Ishikawa (cell line): ENCODE results near the gene ONECUT1.

Source experiments
- CEBPB ChIP-seq: IDR thresholded peaks from 2 replicates; pipeline ENCODE4 v1.6.1; 2012
- CREB1 ChIP-seq: IDR thresholded peaks from 2 replicates; pipeline ENCODE4 v1.6.1; 2012; ENCODE audit warnings: low read depth
- EGR1 ChIP-seq: IDR thresholded peaks from 2 replicates; pipeline ENCODE4 v1.6.1; 2012
- EP300 ChIP-seq: IDR thresholded peaks from 2 replicates; pipeline ENCODE4 v1.6.1; 2012; ENCODE audit warnings: borderline replicate concordance
- FOXM1 ChIP-seq: IDR thresholded peaks from 2 replicates; pipeline ENCODE4 v1.6.1; 2012; ENCODE audit warnings: low read depth, borderline replicate concordance
- MAX ChIP-seq: IDR thresholded peaks from 2 replicates; pipeline ENCODE4 v1.6.1; 2012
- NFIC ChIP-seq: IDR thresholded peaks from 2 replicates; pipeline ENCODE4 v1.6.1; 2012
- RAD21 ChIP-seq: IDR thresholded peaks from 2 replicates; pipeline ENCODE4 v1.6.1; 2012; ENCODE audit warnings: low read depth
- REST ChIP-seq: IDR thresholded peaks from 2 replicates; pipeline ENCODE4 v1.6.1; 2012; ENCODE audit warnings: low read depth, mild to moderate bottlenecking
- TAF1 ChIP-seq: IDR thresholded peaks from 2 replicates; pipeline ENCODE4 v1.6.1; 2012; ENCODE audit warnings: low read depth, mild to moderate bottlenecking
- TCF12 ChIP-seq: IDR thresholded peaks from 2 replicates; pipeline ENCODE4 v1.6.1; 2012; ENCODE audit warnings: low read depth
- TEAD4 ChIP-seq: IDR thresholded peaks from 2 replicates; pipeline ENCODE4 v1.6.1; 2012
- USF1 ChIP-seq: IDR thresholded peaks from 2 replicates; pipeline ENCODE4 v1.6.1; 2012
- YY1 ChIP-seq: IDR thresholded peaks from 2 replicates; pipeline ENCODE4 v1.6.1; 2012; ENCODE audit warnings: low read depth
- ZBTB7A ChIP-seq: IDR thresholded peaks from 2 replicates; pipeline ENCODE4 v1.6.1; 2012; ENCODE audit warnings: low read depth

Gene ONECUT1

GRCh38 chr15:52759969-52760368 lies 30.2 kb downstream of the ONECUT1 start:
- TF ChIP-seq CEBPB (no peak), YY1 (no peak), MAX (no peak), NFIC (no peak), EGR1 (no peak), CREB1 (no peak), TAF1 (no peak), USF1 (no peak), FOXM1 (no peak), TCF12 (no peak), ZBTB7A (no peak), RAD21 (no peak), EP300 (no peak), TEAD4 (no peak), REST (no peak)

GRCh38 chr15:52757496-52757895 lies 32.6 kb downstream of the ONECUT1 start:
- no peak for TF ChIP-seq REST
- TF ChIP-seq EP300, result no peak
- no peak for TF ChIP-seq EGR1
- no peak for TF ChIP-seq CREB1
- no peak for TF ChIP-seq YY1

- TF ChIP-seq CEBPB (no peak), TCF12 (no peak), TEAD4 (no peak), MAX (no peak), ZBTB7A (no peak), REST (no peak), YY1 (no peak), TAF1 (no peak), RAD21 (no peak), EP300 (no peak), EGR1 (no peak), CREB1 (no peak), USF1 (no peak)
These were observed 38.6 kb downstream of the ONECUT1 start for GRCh38 chr15:52751522-52751921.

GRCh38 chr15:52749258-52749657 lies 40.9 kb downstream of the ONECUT1 start:
- TF ChIP-seq FOXM1 (no peak), REST (no peak), CREB1 (no peak), USF1 (no peak), NFIC (no peak), YY1 (no peak), CEBPB (no peak), RAD21 (no peak), ZBTB7A (no peak), EP300 (no peak), TEAD4 (no peak), TAF1 (no peak), TCF12 (no peak), MAX (no peak), EGR1 (no peak)
